GM19043 (cell line): ENCODE results near the gene NCOA1.

Experiments
- ATAC-seq: cut with Tn5 transposase; IDR thresholded peaks from one replicate; pipeline ENCODE4 v1.9.1; 2021; ENCODE audit warnings: low read depth; ENCODE audit not compliant: unreplicated experiment

NCOA1 gene

DNA sequence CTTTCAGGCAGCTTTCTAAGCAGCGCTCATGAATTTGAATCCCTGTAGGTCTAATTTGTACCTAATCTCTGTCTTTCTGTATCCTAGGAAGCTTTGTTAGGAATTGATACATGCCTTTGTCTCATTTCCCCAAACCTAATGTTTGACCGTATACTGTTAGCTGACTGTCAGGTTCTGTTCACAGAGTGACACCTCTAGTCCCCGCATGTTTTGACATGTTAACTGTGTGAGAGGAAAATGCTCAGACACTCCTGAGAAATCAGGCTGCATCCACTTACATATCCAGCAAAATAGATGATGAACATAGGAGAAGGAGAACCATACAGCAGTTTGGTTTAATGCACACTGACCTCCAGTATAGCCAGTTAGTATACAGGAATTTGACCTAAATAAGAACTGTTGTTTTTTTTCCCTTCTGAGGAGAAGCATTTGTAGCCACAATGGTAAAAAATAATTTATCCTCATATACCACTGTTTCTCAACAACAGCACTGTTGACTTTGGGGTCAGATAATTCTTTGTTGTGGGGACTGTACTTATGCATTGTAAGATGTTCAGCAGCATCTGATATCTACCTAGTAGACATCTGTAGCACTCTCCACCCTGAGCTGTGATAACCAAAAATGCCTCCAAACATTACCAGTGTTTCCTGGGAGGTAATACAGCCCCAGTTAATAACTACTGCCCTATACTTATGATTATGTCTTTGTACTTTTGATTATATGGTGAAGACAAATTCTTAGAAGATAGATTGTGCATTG is 130.9 kb downstream of the NCOA1 start:
- no peak for ATAC-seq

DNA sequence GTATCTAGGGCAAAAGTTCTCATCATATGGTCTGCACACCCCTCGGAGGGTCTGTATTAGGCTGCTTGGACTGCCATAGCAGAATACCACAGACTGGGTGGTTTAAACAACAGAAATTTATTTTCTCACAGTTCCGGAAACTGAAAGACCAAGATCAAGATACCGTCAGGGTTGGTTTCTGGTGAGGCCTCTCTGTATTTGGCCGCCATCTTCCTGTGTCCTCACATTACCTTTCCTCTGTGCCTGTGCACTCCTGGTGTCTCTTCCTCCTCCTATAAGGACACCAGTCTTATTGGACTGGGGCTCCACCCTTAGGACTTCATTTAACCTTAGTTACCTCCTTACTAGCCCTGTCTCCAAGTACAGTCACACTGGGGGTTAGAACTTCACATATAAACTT is 132.5 kb downstream of the NCOA1 start:
- no peak for ATAC-seq

DNA sequence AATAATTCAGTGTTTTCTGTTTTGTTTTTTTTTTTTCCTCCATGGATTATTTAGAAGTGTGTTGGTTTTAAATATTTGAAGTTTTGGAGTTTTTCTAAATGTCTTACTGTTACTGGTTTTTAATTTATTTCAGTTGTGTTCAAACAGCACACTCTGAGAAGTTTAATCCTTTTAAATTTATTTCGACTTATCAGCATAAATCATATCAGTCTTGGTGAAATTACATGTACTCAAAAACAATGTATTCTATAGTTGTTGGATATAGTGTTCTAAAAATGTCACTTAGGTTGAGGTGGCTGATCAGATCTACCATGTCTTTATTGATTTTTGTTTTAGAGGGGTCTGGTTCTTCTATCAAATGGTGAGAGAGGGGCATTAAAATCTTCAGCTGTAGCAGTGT is 134.7 kb downstream of the NCOA1 start:
- no peak for ATAC-seq

DNA sequence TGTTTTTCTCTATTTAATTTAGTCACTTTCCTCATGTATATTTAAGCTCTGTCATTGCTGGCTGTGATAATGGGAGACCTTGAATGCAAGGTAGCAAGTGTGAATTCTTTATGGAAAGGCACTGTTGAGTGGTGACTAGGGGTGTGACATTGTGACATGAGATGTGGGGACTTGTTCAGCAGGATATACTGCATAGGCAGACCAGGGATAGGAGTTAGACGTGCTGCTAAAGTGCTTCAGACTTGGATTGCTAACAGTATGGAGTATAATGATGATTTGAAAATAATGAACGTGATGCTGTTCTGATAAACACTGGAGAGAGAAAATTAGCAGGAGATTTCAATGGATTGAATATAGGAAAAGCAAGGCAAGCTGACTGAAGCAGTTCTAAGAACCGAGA is 135.1 kb downstream of the NCOA1 start:
- no peak for ATAC-seq

DNA sequence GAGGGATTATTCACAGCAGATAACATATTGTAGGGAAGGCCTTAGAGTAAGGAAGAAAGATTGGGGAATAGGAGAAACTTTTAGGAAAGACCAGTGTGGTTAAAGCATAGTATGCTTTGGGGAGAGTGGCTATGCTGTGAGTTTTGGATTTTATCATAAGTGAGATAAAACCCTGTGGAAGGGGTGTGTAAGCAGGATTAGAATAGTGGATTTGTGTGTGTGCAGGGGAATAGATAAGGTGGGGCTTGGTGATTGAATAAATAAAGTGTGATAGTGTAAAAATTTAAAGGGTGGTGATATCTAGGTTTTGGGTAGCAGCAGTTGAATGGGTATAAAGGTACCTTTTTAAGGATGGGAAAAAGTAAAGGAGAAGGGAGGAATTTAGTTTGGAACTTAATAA is 137.7 kb downstream of the NCOA1 start:
- ATAC-seq: no peak

DNA sequence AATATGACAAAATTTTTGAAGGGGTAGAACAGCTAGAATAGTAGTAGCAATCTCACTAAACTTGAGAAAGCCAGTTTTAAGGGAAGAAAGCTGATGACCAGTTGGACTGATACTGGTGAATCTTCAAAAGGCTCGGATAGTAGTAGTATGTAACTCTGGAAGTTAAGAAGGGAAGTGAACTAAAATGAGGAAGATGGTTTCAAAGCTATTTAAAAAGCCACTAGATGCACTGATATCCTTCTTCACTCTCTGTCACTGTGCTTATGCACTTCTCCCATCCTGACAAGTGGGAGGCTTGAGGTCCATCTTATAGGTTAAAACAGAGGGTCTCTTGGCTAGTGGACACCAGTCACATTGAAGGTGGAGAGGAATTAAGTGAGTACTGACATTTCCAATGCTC is 141.1 kb downstream of the NCOA1 start:
- no peak for ATAC-seq

DNA sequence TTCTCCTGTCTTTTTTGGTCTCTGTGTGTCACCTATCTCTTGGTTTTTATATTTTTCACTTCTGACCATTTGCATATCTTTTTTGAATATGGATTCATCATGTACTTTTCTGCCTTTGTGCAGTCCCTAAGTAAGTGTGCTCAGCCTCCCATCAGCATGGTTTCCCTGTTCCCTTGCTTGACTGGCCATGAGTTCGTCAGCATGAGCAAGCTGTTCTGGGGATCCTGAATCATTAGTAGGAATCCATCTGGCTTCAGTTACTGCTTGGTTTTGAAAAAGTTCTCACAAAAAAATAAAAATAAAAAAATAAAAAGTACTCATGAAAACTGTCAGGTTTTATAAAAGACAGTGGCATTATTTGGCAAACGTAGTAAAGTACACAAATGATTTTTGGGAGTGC is 144.1 kb downstream of the NCOA1 start:
- no peak for ATAC-seq

DNA sequence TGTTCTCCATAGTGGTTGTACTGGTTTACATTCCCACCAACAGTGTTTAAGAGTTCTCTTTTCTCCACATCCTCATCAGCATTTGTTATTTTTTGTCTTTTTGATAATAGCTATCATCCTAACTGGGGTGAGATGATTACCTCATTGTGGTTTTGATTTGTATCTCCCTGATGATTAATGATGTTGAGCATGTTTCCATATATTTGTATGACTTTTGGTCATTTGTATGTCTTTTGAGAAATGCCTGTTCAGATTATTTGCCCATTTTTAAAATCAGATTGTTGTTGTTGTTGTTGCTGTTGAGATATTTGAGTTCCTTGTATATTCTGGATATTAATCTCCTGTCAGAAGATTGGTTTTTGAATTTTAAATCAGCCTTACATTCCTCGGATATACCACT is 147.5 kb downstream of the NCOA1 start:
- ATAC-seq: no peak

DNA sequence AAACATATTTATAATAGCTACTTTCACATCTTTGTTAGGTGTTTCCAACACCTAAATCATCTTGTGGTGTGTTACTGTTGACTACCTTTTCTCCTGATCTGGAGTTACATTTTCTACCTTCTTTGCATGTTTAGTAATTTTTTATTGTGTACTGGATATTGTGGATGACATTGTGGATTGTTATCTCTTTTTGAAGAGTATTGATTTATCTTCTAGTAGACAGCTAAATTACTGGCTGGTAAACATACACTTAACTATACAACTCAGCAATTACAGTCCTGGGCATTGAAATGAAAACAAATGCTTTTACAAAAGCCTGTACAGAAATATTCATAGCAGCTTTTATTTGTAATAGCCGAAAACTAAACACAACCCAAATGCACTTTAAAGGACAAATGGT is 151.3 kb downstream of the NCOA1 start:
- no peak for ATAC-seq

DNA sequence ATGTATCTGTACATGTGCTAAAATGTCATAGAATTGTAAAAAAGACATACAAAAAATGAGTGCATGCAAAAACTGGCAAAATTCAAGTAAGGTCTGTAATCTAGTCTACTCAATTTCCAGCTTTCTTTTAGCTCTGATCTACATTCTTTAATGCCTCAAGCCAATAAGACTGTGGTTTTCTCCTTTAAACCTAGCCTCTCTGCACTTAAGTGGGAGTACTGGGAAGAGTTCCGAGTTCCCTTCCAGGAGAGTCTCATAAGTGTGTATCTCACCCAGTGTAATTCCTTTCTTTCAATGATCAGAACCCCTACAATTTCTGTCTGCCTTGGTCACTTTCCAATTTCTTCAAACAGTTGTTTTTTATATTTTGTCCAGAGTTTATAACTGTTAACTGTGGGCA is 152.0 kb downstream of the NCOA1 start:
- ATAC-seq: no peak

DNA sequence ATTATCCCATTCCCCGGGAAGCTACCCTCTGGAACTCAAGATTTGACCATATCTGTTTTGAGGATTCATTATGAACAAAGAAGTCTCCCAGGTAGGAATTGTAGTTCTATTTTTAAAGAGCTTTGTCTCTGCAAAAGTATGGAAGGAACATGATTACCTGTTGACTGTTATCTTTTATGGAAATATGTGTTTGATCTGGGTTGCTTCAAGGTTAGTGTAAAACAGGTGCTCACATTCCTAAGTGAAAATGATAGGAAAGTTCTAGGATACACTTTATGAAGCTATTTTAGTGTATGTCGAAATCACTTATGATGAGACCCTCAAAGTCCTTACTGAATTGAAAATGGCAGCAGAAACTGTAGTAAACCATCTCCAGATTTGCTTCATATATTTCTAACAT is 153.0 kb downstream of the NCOA1 start:
- ATAC-seq: no peak

DNA sequence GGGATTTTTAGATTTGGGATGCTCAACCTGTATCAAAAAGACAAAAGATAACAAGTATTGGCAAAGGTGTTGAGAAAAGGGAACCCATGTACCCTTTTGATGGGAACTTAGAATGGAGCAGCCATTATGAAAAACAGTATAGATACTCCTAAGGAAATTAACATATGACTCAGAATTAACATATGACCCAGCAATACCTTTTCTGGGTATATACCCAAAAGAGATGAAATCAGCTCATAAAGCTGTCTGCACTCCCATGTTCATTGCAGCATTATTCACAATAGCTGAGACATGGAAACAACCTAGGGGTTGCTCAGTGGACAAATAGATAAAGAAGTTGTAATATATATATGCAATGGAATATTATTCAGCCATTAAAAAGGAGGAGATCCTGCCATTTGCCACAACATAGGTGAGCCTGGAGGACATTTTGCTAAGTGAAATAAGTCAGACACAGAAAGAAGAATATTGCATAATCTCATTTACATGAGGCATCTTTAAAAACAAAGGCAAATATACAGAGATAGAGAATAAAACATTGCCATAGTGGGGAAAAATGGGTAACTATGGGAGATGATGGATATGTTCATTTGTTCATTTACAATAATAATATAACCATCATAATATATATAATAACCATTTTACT is 160.1 kb downstream of the NCOA1 start:
- ATAC-seq: no peak

DNA sequence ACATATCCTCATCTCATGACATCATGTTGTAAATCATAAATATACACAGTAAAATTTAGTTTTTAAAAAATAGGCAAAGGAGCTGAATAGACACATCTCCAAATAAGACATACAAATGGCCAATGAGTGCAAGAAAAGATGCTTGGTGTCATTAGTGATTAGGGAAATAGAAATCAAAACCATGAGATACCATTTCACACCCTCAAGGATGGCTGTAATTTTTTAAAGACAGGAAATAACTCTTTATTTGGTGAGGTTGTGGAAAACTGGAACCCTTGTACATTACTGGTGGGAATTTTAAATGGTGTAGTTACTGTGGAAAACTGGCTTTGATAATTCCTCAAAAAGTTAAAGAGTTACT is 160.6 kb downstream of the NCOA1 start:
- ATAC-seq: no peak

DNA sequence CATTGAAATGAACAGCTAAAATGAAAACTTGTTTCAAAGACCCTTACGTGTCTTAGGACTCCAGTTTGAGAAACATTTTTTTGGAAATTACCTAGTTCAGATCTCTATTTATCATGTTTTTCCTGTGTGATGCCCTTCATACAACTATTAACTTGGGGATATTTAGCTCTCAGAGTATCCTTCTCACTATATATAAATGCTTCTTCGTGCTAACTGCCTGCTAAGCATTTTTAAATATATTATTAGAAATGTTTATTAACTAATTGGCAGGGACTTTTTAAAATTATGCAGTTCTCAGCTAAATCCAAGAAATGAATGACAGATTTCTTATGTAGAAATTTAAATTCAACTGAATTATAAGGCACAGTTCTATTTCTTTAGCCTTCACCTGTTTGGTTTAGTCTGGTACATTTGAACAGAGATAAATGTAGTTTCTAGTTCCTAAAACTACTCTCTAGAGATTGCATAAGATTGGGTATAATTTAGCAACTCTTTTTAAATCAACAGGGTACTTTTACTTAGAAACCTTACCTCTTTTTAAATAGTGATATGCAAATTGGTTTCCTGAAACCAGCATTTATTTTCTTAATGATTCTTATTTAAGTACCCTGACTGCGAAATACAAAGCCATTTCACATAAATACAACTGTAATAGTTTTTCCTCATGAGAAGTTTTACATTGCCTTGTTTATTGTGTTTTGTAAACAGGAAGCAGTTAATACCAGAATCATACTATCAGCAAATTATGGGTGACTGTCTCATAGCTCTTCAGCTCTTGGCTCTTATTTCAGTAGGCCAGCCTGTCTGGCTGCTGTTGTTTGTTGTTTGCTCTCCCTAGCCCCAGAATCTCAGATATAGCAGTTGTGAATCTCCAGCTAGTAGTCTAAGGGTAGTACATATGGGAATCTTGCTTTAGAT is 161.5 kb downstream of the NCOA1 start:
- no peak for ATAC-seq

DNA sequence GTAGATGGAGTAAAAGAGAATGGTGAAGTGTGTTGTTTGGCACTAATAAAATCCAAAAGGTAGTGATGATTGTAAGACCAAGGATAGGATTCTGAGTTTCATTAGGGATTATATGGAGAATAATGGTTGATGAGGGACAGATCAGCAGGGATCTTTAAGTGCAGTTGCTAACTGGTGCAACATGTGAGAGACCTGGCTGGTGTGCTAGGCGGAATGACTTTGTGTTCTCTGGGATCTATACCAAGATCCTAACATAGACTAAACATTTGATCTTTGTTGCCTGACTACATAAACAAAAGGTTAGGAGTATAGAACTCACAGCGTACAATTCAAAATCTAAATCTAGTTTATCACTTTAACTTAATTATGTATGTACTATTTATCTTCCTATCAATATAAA is 166.8 kb downstream of the NCOA1 start:
- no peak for ATAC-seq

DNA sequence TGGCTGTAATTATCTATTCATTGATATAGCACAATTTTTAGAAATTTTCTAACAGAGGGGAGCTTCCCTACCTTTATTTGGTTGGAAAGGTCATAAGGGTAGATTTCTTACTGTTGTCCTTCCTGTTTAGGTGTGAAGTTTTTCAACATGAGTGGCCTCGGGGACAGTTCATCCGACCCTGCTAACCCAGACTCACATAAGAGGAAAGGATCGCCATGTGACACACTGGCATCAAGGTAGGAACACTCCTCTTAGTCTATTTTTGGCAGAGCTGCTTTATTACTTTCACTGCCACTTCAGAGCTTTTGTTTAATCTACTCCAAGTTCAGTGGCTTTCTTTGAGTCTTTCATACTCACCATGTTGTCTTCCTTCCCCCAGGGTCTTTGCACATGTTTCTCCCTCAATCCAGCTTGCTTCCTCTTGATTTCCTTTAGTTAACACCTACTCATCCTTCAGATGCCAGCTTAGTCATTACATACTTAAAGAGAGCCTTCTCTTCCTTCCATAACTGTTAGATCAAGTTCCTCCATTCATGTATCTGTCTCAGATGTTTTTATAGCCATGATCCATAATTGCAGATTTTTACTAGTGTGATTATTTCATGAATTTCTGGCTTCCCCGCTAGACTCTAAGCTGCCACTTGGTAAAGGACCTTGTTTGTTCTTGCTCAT is 167.6 kb downstream of the NCOA1 start:
- ATAC-seq: no peak

DNA sequence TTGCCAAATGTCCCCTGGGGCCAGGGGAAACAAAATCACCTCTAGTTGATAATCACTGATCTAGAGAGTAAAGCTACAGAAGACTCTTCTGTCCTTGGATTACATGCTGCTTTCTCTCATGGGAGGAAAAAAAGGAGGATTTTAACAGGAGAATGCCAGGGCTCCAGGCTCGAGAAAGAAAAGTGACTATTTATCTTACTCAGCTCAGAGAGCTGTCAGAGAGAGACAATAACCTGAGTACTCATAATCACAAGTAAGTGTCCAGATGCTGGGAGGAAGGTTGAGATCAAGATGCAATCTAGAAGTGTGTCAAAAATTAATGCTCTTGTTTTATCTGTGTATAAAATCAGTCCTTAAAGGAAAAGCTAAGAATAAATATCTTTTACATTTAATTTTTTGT is 168.8 kb downstream of the NCOA1 start:
- no peak for ATAC-seq

DNA sequence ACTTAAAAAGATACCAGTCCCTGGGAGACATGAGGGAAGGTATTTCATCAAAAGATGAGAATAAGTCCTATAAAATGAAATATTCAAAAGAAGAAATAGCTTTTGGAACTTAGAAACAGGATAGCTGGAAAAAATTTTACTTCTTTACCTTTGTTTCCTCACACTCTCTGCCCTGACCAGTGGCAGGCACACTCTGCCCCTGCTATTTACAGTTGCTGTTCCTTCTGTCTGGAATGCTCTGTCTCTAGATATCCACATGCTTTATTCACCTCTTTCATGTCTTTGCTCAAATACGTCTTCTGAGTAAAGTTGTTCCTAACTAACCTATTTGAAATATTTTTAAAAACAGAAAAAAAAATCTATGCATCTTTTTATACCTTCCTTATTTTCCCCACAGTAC is 176.5 kb downstream of the NCOA1 start:
- ATAC-seq: no peak

DNA sequence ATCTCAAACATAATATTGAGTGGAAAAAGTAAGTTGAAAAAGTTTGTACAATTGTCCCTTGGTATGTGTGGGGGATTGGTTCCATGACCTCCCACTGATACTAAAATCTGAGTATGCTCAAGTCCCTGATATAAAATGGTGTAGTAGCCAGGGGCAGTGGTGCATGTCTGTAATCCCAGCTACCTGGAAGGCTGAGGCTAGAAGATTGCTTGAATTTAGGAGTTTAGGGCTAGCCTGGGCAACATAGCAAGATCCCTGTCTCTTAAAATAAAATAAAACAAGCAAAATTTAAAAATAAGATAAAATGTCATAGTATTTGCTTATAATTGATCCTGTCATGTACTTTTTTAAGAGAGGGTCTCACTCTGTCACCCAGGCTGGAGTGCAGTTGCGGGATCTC is 180.2 kb downstream of the NCOA1 start:
- no peak for ATAC-seq

DNA sequence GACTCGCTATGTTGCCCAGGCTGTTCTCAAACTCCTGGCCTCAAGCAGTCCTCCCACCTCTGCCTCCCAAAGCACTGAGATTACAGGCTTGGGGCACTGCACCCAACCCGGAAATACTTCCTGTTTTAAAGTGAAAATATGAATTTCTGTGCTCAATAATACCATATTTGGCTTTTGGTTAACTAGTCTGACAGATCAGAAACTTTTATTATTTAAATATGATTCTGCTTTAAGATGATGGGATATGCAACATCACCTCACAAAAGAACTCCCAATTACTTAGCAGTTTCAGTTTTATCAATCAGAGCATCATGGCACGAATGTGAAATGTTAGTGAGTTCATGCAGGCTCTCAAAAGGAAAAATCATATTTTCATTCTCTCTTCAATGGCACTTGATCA is 181.5 kb downstream of the NCOA1 start:
- ATAC-seq: no peak

DNA sequence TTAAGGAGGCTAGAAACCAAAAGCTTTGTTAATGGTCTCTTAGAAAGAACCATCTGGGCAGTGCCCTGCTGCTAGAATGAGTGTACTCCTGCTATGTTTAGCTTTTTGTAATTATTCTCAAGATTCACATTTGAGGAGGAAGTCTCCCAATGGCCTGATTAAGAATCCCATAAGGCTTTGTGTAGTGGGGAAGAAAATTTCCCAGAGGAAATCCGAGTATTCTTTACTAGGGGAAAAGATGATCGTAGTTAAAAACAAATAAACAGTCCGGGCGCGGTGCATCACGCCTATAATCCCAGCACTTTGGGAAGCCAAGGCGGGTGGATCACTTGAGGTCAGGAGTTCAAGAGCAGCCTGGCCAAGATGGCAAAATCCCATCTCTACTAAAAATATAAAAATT is 184.3 kb downstream of the NCOA1 start:
- ATAC-seq: no peak
